ENCODE results near the gene ANKRD55. TPM values are rescaled to one million over a fixed set of nuclear protein-coding genes. Genes with fewer than 3 reads are reported as not detected.

The ANKRD55 gene
- total and polyA plus RNA-seq, 8 donors, result 0.20 to 0.97 (median 0.67) TPM

DNA sequence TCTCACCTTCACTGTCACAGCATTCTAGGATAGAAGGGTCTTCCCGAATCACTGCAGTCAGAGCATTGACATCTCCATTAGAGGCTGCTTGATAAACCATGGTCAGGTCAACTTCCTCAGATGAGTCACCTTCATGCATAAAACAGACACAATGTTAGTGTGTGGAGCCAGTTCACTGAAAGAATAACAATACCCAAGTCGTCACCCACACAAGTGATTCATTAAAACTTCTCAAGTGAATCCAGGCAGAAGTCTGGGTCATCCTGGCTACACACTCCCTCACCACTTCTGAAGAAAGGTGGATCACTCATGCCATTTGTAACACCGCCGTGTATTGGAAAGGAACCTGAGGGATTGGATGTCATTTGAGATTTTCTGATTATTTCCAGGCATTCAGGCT lies 49.6 kb downstream of the ANKRD55 start:
- H3K9me3 ChIP-seq, result no peaks in the 10 kb centered on the region
- H3K4me3 ChIP-seq, result no peak overlapping the region
- H3K4me1 ChIP-seq, result peaks cover 0 to 9% of the 10 kb centered on the region in 2 donors
- no peak overlapping the region for H3K27ac ChIP-seq
- H3K36me3 ChIP-seq, result no peaks in the 10 kb centered on the region
- no peaks in the 10 kb centered on the region for H3K27me3 ChIP-seq
- intact Hi-C loops (cut with DNase I), result no loop called here
- no peak for DNase-seq
- peak; percentile 47 for ATAC-seq
- TF ChIP-seq CTCF (IDR thresholded peaks at IDR 0.05), result no peak

DNA sequence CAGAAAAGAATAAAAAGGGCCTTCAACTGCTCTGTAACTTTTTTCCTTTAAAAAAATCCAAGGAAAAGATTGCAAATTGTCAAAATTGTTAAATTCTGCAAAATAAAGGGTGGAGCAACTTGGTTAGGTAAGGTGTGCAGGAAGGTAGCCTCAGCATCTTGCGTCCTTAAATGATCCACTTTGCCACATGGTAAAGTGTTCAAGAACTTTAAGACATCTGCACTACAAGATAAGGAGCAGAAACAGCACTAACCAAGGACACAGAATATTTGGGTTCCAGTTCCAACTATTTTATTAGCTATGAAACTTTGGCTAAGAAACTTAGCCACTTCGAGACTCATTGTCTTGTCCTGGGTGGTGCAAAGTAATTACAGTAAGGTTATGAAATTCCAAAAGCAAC lies 53.7 kb downstream of the ANKRD55 start:
- no peak for ATAC-seq
- Histone ChIP-seq H3K27me3 (no peaks in the 10 kb centered on the region), H3K27ac (no peak overlapping the region), H3K9me3 (no peaks in the 10 kb centered on the region), H3K4me3 (no peak overlapping the region), H3K36me3 (no peaks in the 10 kb centered on the region), H3K4me1 (peaks cover 12 to 46% of the 10 kb centered on the region in 2 donors)
- intact Hi-C loops (cut with DNase I), result no loop called here
- TF ChIP-seq CTCF (IDR thresholded peaks at IDR 0.05), result no peak
- DNase-seq, result no peak

DNA sequence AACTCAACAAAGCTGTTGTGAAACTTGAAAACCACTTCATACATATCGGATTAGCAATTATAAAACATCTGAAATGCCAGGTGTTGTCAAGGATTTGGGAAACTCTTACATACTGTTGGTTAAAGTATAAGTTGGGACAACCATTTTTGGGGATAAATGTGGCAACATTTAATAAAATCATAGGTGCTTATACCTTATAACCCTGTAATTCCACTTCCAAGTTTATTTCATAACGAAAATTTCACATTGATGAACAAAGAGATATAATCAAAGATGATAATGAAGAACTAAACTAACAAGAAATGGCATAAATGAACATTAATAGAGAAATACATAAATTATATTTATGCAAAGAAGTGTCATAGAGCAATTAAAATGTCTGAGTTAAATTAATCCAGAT lies 54.3 kb downstream of the ANKRD55 start:
- Histone ChIP-seq H3K4me1 (peaks cover 12 to 44% of the 10 kb centered on the region in 2 donors), H3K27me3 (no peaks in the 10 kb centered on the region), H3K4me3 (no peak overlapping the region), H3K9me3 (no peaks in the 10 kb centered on the region), H3K36me3 (no peaks in the 10 kb centered on the region), H3K27ac (no peak overlapping the region)
- intact Hi-C loops (cut with DNase I), result no loop called here
- DNase-seq, result no peak
- TF ChIP-seq CTCF (IDR thresholded peaks at IDR 0.05), result no peak
- ATAC-seq, result no peak

DNA sequence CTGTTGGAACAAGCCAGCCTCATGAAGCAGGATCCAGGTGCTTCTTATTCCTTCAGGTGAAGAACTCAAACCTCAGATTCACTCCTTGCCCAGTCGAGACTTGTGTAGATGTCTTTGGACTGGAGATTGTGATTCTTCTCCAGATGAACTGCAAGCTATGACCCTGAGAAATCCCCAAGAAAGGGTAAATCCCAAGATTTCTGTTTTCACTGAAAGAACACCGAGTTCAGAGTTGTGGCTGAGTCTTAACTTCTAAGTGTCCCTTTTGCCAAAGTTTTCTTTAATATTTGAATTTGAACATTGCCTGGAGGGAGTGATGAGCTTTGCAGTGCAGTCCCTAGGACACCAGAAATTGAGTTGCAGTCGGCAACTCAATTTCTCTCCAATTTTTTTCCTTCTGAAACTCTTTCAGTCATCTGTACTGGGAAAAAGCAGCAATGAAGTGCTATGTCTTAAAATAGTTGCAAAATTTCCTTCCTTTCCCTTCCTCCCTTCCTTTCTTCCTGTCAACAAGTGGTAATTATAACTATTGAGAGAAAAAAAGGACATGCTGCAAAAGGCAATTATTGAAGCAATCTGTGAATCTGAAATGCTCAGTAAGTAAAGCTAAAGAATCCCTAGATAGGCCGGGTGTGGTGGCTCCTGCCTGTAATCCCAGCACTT lies 56.1 kb downstream of the ANKRD55 start:
- H3K9me3 ChIP-seq, result no peaks in the 10 kb centered on the region
- no peaks in the 10 kb centered on the region for H3K36me3 ChIP-seq
- no peak for TF ChIP-seq CTCF (IDR thresholded peaks at IDR 0.05)
- ATAC-seq (peak; percentile 12), DNase-seq (peak in 1 of 4 donors; percentile 37)
- no peaks in the 10 kb centered on the region for H3K27me3 ChIP-seq
- no peak overlapping the region for H3K4me3 ChIP-seq
- H3K27ac ChIP-seq, result peak overlapping the region; percentile 27 to 59
- H3K4me1 ChIP-seq, result peaks cover 17 to 52% of the 10 kb centered on the region in 2 donors
- intact Hi-C loops (cut with DNase I), result no loop called here

- no peak for TF ChIP-seq CTCF (IDR thresholded peaks at IDR 0.05)
- ATAC-seq (peak; percentile 49), DNase-seq (peak in 2 of 4 donors; percentile 77 to 82)
- Histone ChIP-seq H3K27me3 (no peaks in the 10 kb centered on the region), H3K27ac (peak overlapping the region; percentile 27 to 64), H3K4me3 (no peak overlapping the region), H3K4me1 (peaks cover 17 to 59% of the 10 kb centered on the region in 2 donors), H3K9me3 (no peaks in the 10 kb centered on the region), H3K36me3 (no peaks in the 10 kb centered on the region)
- intact Hi-C loops (cut with DNase I), result no loop called here
Observed at GRCh38 chr5:56176155-56176798, 56.9 kb downstream of the ANKRD55 start.
